OCI-LY3 (cell line): ENCODE results near the gene STX18.

Source experiments
- CTCF ChIP-seq: fragments of 200-600, 300-600 bp; sonication (generic); IDR thresholded peaks from 2 replicates; pipeline ENCODE4 v1.5.1; 2014; ENCODE audit warnings: antibody characterized with exemption, low read length, low read depth
- EZH2phosphoT487 ChIP-seq: fragments of 200-600 bp; shearing (Covaris generic); IDR thresholded peaks from 2 replicates; pipeline ENCODE4 v1.6.1; 2018; ENCODE audit warnings: antibody characterized with exemption, mixed run types, low read depth

- no peak for TF ChIP-seq CTCF
- no peak for TF ChIP-seq EZH2phosphoT487
These were observed 20.7 kb downstream of the STX18 start for GRCh38 chr4:4521136-4521535.
